ENCODE results near the gene POLE. TPM values are rescaled to one million over a fixed set of nuclear protein-coding genes. Genes with fewer than 3 reads are reported as not detected.

POLE gene
- total RNA-seq, 1 experiment from 2014 or later, result 32.8 TPM

DNA sequence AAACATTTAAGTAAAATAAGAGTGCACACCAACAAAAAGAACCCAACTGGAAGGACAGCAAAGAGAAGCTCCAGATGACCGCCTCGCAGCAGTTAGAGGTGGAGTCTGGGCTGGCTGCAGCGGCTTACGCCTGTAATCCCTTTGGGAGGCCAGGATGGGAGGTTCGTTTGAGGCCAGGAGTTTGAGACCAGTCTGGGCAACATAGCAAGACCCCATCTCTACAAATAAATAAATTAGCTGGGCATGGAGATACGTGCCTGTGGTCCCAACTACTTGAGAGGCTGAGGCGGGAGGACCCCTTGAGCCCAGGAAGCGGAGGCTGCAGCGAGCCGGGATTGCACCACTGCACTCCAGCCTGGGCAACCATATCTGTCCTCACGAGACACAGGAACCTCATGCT lies 92.0 kb downstream of the POLE start:
- DNase-seq (ENCODE audit: low read depth in 1 of 2, low spot score in 2 of 2), result no peak
- H3K27ac ChIP-seq, result no peak overlapping the region
- peaks cover 15% of the 10 kb centered on the region for H3K4me1 ChIP-seq (replicated peaks)
- H3K36me3 ChIP-seq, result no peaks in the 10 kb centered on the region
- no peaks in the 10 kb centered on the region for H3K9me3 ChIP-seq (replicated peaks)
- H3K4me3 ChIP-seq, result no peak overlapping the region
- peaks cover 4% of the 10 kb centered on the region; the same call in 1 of the 2 replicates for H3K27me3 ChIP-seq (replicated peaks)

DNA sequence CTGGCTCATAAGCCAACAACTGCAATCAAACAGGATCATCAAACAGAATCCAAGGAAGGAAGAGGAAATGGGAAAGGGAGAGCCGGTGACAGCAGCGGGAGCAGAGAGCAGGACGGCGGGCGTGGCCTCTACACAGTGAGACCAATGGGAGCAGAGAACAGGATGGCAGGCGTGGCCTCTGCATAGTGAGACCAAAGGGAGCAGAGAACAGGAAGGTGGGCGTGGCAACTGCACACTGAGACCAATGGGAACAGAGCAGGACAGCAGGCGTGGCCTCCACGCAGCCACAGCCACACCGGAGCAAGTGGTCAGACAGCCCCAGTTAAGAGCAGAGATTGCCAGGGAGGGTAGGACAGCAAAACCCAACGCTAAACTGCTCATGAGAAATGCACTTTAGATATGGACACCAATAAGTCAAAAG lies 93.2 kb downstream of the POLE start:
- no peak overlapping the region for H3K27ac ChIP-seq
- H3K9me3 ChIP-seq (replicated peaks), result no peaks in the 10 kb centered on the region
- DNase-seq (ENCODE audit: low read depth in 1 of 2, low spot score in 2 of 2), result peak; percentile 65 to 93
- H3K4me3 ChIP-seq, result no peak overlapping the region
- no peaks in the 10 kb centered on the region for H3K36me3 ChIP-seq
- peaks cover 4% of the 10 kb centered on the region; the same call in 1 of the 2 replicates for H3K27me3 ChIP-seq (replicated peaks)
- peaks cover 13% of the 10 kb centered on the region for H3K4me1 ChIP-seq (replicated peaks)

DNA sequence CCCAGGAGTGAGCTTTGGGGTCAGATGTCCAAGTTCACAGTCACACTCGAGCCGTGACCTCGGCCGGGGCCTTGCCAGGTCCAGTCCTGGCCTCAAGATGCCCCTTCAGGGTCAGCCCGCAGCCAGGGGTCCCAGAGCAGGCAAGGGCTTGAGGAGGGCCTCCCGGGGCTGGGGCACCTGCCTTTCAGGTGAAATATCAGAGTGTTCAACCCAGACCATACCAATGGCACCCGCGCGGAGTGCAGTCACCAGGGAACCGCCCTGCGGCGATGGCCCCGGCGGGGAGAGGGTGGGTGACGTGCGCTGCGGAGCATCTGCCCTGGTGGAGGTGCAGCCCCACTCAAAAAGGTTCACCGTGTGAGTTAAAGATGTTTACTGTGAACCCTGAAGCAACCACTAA lies 93.6 kb downstream of the POLE start:
- no peaks in the 10 kb centered on the region for H3K36me3 ChIP-seq
- no peaks in the 10 kb centered on the region for H3K9me3 ChIP-seq (replicated peaks)
- no peak overlapping the region for H3K27ac ChIP-seq
- H3K27me3 ChIP-seq (replicated peaks), result 0 out of 2 replicates have a peak, but pooled peaks cover 4% of the 10 kb centered on the region
- H3K4me1 ChIP-seq (replicated peaks), result peaks cover 13% of the 10 kb centered on the region
- no peak for DNase-seq (ENCODE audit: low read depth in 1 of 2, low spot score in 2 of 2)
- H3K4me3 ChIP-seq, result no peak overlapping the region

DNA sequence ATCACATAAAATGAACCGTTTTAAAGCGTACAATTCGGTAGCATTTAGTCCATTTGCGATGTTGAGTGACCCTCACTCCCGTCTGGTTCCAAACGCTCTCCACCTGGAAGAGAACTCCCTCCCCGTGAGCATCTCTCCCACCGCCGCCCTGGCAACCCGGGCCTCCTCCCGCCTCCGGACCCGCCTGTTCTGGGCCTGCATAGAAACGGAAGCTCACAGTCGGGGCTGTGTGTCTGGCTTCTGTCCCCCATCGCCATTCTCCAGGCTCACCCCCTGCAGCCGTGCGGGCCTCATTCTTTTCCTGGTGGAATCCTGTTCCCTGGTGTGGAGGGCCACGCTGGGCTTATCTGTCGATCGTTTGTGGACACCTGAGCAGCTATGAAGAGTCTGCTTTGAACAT lies 94.1 kb downstream of the POLE start:
- Histone ChIP-seq H3K4me3 (no peak overlapping the region), H3K36me3 (no peaks in the 10 kb centered on the region), H3K9me3 (replicated peaks) (no peaks in the 10 kb centered on the region), H3K27ac (no peak overlapping the region), H3K27me3 (replicated peaks) (0 out of 2 replicates have a peak, but pooled peaks cover 4% of the 10 kb centered on the region), H3K4me1 (replicated peaks) (peaks cover 13% of the 10 kb centered on the region)
- DNase-seq (ENCODE audit: low read depth in 1 of 2, low spot score in 2 of 2), result no peak

DNA sequence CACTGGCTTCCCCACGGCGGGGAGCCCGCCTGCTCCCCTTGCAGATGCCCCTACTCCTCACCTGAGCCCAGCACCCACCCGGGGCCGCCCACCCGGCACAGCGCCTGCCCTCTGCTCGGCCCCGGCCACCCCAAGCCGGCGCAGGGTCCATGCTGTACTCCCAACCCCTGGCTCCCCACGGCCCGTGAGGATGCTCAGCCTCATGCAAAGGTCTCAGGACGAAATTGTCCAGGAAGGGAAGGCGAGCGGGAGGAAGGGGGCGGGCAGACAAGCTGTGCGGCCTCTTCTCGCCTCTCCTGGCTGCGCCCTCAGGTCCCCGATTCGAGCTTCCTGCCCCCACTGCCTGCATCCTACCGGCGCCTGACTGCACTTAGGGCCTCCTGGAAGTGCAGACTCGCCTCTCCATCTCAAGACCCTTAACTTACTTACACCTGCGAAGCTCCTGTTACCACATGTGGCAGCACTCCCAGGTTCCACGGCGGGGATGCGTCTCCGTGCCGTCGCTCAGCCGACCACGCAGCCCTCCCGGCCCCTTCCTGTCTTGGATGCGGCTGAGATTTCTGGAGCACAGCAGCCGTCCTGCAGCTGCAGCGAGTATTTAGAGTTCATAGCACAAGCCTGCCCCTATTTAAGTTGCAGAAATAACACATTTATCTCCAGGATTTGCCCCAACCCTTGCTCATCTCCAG lies 94.7 kb downstream of the POLE start:
- no peak overlapping the region for H3K4me3 ChIP-seq
- no peaks in the 10 kb centered on the region for H3K9me3 ChIP-seq (replicated peaks)
- DNase-seq (ENCODE audit: low read depth in 1 of 2, low spot score in 2 of 2), result no peak
- peaks cover 10% of the 10 kb centered on the region for H3K4me1 ChIP-seq (replicated peaks)
- 0 out of 2 replicates have a peak, but pooled peaks cover 2% of the 10 kb centered on the region for H3K27me3 ChIP-seq (replicated peaks)
- no peak overlapping the region for H3K27ac ChIP-seq
- no peaks in the 10 kb centered on the region for H3K36me3 ChIP-seq

DNA sequence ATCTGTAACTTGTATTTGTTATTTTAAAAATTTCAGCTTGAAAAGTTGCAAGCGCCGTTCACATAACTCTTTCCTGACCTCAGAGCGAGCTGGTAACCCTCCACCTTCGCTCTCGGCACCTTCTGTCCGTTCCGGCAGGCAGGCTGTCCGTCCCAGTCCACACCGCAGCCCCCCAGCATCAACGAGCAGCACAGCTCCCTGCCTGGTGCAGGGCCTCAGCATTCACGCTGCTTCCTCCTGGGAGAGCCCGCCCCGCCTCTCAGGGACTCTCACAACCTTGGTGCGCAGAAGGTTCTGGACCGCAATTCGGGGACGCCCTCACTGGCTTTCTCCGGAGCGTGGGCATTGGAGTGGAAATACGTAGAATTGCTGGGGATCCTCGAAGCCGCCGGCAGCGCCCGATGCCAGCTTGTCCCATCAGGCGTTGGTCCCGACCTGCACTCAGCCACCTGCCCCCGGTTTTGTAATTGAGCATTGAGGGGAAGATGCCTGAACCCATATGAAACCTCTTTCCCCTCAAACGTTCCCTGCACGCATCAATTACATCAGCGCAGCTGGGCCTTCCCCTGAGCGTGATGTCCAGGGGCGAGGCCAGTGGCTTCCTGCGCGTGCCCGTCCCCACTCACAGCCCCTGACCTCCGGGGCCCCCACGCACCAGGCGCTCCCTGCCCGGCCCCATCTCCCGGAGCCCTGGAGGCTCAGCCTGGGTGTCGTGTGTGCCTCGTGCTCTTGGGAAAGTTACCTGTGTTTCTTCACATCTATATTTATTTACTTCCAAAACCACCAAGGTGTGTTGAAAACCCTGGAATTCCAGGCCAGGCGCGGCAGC lies 95.8 kb downstream of the POLE start:
- no peak overlapping the region for H3K27ac ChIP-seq
- H3K27me3 ChIP-seq (replicated peaks), result no peaks in the 10 kb centered on the region
- peaks cover 8% of the 10 kb centered on the region; the same call in 1 of the 2 replicates for H3K4me1 ChIP-seq (replicated peaks)
- H3K9me3 ChIP-seq (replicated peaks), result no peaks in the 10 kb centered on the region
- no peak for DNase-seq (ENCODE audit: low read depth in 1 of 2, low spot score in 2 of 2)
- H3K36me3 ChIP-seq, result no peaks in the 10 kb centered on the region
- no peak overlapping the region for H3K4me3 ChIP-seq

DNA sequence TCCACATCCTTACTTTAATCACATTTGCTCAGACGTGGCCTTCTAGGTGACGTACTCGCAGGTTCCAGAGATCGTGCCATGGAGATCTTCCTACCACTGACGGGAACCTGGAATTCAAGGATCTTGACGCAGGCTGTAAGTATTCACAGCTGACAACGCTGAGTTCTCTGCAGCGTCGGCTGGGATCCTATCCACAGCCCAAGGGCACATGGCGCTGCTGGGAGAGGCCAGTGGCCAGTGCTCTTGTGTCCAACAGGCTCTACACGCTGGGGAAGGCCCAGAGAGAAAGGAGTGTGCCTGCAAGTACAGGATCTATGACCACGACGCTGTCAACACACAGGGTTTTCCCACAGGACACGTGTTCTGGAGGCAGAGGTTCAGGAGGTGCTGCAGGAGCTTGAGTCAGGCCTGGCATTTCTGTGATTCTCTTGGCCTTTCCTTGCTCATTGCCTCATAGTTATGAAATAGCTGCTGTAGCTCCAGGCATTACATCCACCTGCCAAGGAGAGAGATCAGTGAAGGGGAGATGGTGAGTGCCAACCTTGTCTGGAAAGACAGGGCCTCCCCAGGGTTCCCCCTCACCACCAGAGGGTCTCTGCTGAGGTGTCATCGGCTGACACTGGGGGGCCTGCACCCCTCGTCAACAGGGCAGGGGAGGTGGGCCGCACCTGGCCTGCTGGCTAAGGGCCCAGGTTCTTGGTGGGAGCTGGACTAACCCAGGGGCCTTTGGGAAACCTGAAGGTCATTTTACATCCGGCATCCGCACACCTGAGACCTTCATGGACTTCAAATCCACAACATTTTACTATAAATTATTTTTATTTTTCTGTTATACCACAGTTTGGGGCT lies 98.1 kb downstream of the POLE start:
- H3K4me3 ChIP-seq, result no peak overlapping the region
- no peak for DNase-seq (ENCODE audit: low read depth in 1 of 2, low spot score in 2 of 2)
- no peak overlapping the region for H3K27ac ChIP-seq
- no peaks in the 10 kb centered on the region for H3K27me3 ChIP-seq (replicated peaks)
- H3K4me1 ChIP-seq (replicated peaks), result peaks cover 5% of the 10 kb centered on the region; the same call in 1 of the 2 replicates
- H3K36me3 ChIP-seq, result no peaks in the 10 kb centered on the region
- no peaks in the 10 kb centered on the region for H3K9me3 ChIP-seq (replicated peaks)

DNA sequence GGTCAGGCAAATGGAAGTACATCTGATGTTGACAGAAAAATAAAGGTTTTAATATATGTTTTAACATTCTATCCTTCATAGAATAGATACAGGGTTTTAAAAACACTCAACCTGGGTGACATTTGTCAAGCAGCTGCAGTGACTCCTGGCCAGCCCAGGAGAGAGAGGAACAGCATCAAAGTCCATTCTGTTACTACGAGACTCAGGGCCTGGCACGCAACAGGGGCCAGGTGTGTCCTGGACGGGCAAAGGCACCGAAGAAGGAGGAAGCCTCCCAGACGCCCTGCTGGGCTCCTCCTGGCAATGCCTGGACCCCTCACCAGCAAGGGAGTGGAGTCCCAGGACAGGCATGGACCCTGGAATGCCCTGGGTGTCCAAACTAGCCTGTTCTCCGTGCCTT lies 98.8 kb downstream of the POLE start:
- no peaks in the 10 kb centered on the region for H3K4me1 ChIP-seq (replicated peaks)
- H3K27ac ChIP-seq, result no peak overlapping the region
- no peak overlapping the region for H3K4me3 ChIP-seq
- no peak for DNase-seq (ENCODE audit: low read depth in 1 of 2, low spot score in 2 of 2)
- H3K9me3 ChIP-seq (replicated peaks), result no peaks in the 10 kb centered on the region
- no peaks in the 10 kb centered on the region for H3K27me3 ChIP-seq (replicated peaks)
- no peaks in the 10 kb centered on the region for H3K36me3 ChIP-seq

DNA sequence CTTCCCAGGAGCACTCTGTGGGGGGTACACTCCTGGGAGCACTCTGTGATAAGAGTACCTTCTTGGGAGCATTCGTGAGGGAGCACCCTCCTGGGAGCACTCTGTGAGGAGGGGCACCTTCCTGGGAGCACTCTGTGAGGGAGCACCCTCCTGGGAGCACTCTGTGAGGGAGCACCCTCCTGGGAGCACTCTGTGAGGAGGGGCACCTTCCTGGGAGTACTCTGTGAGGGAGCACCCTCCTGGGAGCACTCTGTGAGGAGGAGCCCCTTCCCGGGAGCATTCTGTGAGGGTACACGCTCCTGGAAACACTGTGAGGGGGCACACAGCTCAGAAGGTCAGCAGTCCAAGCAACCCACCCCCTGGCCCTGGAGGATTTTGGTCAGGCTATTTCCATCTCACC lies 99.4 kb downstream of the POLE start:
- Histone ChIP-seq H3K4me1 (replicated peaks) (no peaks in the 10 kb centered on the region), H3K27me3 (replicated peaks) (no peaks in the 10 kb centered on the region), H3K9me3 (replicated peaks) (no peaks in the 10 kb centered on the region), H3K36me3 (no peaks in the 10 kb centered on the region), H3K27ac (no peak overlapping the region), H3K4me3 (no peak overlapping the region)
- DNase-seq (ENCODE audit: low read depth in 1 of 2, low spot score in 2 of 2), result no peak

DNA sequence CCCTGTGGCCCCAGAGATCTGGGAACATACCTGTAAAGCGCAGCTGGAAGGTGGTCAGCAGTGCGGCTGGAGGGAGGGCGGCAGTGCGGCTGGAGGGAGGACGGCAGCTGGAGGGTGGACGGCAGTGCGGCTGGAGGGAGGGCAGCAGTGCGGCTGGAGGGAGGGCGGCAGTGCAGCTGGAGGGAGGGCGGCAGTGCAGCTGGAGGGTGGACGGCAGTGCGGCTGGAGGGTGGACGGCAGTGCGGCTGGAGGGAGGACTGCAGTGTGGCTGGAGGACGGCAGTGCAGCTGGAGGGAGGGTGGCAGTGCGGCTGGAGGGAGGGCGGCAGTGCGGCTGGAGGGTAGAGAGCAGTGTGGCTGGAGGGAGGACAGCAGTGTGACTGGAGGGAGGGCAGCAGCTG lies 100.2 kb downstream of the POLE start:
- Histone ChIP-seq H3K36me3 (no peaks in the 10 kb centered on the region), H3K4me3 (no peak overlapping the region), H3K9me3 (replicated peaks) (no peaks in the 10 kb centered on the region), H3K27ac (no peak overlapping the region), H3K4me1 (replicated peaks) (no peaks in the 10 kb centered on the region), H3K27me3 (replicated peaks) (no peaks in the 10 kb centered on the region)
- DNase-seq (ENCODE audit: low read depth in 1 of 2, low spot score in 2 of 2), result no peak

DNA sequence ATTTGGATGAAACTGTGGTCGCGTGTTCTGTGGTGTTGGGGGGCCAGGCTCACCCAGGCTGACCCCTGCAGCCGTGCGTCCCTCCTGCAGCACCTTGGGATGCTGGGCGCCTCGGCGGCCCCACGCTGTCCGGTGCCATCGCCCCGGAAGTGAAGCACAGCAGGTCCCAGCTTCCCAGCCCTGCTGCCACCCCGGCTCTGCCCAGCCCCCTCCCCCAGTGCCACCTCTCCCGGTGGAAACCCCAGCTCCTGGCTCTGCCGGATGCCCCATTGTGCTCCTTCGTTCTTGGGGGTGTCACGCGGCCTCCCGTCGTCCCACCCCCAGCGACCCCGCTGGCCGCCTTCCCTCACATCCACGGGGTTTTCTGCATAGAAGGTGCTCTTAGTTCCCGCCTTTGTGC lies 102.0 kb downstream of the POLE start:
- Histone ChIP-seq H3K27ac (no peak overlapping the region), H3K4me3 (no peak overlapping the region), H3K4me1 (replicated peaks) (no peaks in the 10 kb centered on the region), H3K36me3 (no peaks in the 10 kb centered on the region), H3K27me3 (replicated peaks) (no peaks in the 10 kb centered on the region), H3K9me3 (replicated peaks) (no peaks in the 10 kb centered on the region)
- no peak for DNase-seq (ENCODE audit: low read depth in 1 of 2, low spot score in 2 of 2)

DNA sequence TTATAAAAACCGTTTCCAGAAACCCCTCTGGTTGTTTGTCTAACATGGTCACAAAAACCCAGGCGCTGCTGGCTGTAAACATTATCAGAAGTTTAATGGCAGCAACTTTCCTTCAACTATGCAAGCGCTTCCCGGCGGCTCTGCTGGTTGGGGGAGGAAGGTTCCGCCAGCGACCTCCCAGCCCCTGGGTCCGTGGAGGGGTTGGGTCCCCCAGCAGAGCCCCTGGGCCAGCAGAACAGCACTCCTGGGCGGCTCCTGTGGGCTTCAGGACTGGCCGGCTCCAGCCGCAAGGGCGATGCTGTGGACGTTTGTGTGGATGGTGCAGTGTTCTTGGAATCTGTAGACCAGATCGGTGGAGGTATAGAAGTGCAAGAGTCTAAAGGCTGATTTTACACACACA lies 102.7 kb downstream of the POLE start:
- Histone ChIP-seq H3K36me3 (no peaks in the 10 kb centered on the region), H3K4me1 (replicated peaks) (no peaks in the 10 kb centered on the region), H3K27ac (no peak overlapping the region), H3K27me3 (replicated peaks) (no peaks in the 10 kb centered on the region), H3K9me3 (replicated peaks) (no peaks in the 10 kb centered on the region), H3K4me3 (no peak overlapping the region)
- DNase-seq (ENCODE audit: low read depth in 1 of 2, low spot score in 2 of 2), result no peak

DNA sequence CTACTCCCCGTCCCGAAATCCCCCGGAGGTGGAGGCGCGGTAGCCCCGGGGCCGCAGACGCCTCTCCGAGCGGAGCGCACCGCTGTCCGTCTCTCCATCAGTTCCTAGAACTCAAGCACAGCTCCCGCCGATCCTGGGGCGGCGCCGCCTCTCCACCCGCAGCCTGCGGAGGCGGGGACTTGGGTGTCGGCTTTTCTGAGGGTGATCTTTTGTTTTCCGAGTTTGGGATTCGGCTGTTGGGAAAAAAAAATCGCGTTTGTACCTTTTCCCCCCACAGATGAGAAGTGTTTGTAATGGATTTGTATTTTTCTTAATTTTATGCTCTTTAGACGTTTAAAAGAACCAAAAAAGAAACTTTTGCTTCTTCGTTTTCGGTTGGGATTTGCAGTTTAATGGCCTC lies 103.4 kb downstream of the POLE start:
- Histone ChIP-seq H3K4me1 (replicated peaks) (no peaks in the 10 kb centered on the region), H3K27ac (no peak overlapping the region), H3K4me3 (no peak overlapping the region), H3K36me3 (no peaks in the 10 kb centered on the region), H3K9me3 (replicated peaks) (no peaks in the 10 kb centered on the region), H3K27me3 (replicated peaks) (no peaks in the 10 kb centered on the region)
- DNase-seq (ENCODE audit: low read depth in 1 of 2, low spot score in 2 of 2), result no peak

DNA sequence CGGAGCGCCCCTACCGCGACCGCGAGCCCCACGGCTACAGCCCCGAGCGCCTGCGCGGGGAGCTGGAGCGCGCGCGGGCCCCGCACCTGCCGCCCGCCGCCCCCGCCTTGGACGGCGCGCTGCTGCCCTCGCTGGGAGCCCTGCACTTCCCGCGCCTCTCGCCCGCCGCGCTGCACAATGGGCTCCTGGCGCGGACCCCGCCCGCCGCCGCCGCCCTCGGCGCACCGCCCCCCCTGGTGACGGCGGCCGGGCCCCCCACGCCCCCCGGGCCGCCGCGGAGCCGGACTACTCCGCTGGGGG lies 103.8 kb downstream of the POLE start:
- Histone ChIP-seq H3K36me3 (no peaks in the 10 kb centered on the region), H3K4me3 (no peak overlapping the region)

More for the DNA sequence above, 103.8 kb downstream of the POLE start:
- no peak for DNase-seq (ENCODE audit: low read depth in 1 of 2, low spot score in 2 of 2)
- H3K9me3 ChIP-seq (replicated peaks), result no peaks in the 10 kb centered on the region
- no peaks in the 10 kb centered on the region for H3K27me3 ChIP-seq (replicated peaks)
- H3K4me1 ChIP-seq (replicated peaks), result no peaks in the 10 kb centered on the region
- no peak overlapping the region for H3K27ac ChIP-seq

Measured in SJSA1 (cell line).